ENCODE results near the gene EEFSEC. TPM values are rescaled to one million over a fixed set of nuclear protein-coding genes. Genes with fewer than 3 reads are reported as not detected.

EEFSEC gene
- total RNA-seq, 1 experiment from 2014 or later = 9.5 TPM

DNA sequence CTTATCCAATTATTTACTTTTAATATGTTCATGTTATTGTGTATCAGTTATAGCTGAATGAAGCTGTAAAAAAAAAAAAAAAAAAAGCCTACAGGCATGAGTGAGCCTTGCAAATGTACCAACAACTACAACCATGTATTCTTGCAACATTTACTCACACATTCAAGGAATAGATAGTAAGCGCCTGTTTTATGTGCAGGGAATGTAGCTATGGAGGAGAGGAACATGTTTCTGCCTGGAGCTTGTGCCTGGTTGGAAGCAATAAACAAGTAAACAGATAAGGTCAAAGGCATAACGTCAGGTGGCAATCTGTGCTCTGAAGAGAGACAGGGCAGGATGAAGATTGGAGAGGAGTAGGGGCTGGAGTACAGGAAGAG, 202.2 kb downstream of the EEFSEC start:
- Histone ChIP-seq H3K9me3 (ENCODE audit: control insufficient read depth, low read depth, low read length) (no peaks in the 10 kb centered on the region), H3K27ac (ENCODE audit: insufficient read length, low read depth, low read length) (no peak overlapping the region), H2BK5ac (ENCODE audit: insufficient read length, low read length) (no peak overlapping the region), H3K14ac (ENCODE audit: insufficient read depth, low read length) (no peak overlapping the region), H2BK15ac (ENCODE audit: low read depth, low read length) (no peak overlapping the region), H3K79me1 (ENCODE audit: insufficient read depth, low read depth, low read length, poor library complexity, severe bottlenecking) (no peaks in the 10 kb centered on the region), H3K56ac (ENCODE audit: insufficient read length, low read depth, low read length) (no peak overlapping the region), H4K20me1 (ENCODE audit: control insufficient read depth, insufficient read depth, insufficient read length) (no peaks in the 10 kb centered on the region), H2BK120ac (ENCODE audit: low read depth, low read length, poor library complexity, severe bottlenecking) (no peak overlapping the region), H3K23ac (ENCODE audit: insufficient read length, low read depth, low read length) (no peak overlapping the region), H3T11ph (ENCODE audit: low read length) (no peak overlapping the region), H3K4me1 (ENCODE audit: insufficient read depth, low read length) (no peaks in the 10 kb centered on the region), H3K27me3 (ENCODE audit: insufficient read depth, low read length) (no peaks in the 10 kb centered on the region), H3K4ac (ENCODE audit: low read depth, low read length) (no peak overlapping the region), H4K91ac (ENCODE audit: insufficient read length, low read depth, low read length) (no peak overlapping the region), H4K8ac (replicated peaks; ENCODE audit: insufficient read length, low read depth, low read length) (no peak overlapping the region), H4K5ac (ENCODE audit: insufficient read length, low read depth, low read length) (no peak overlapping the region), H3K79me2 (ENCODE audit: insufficient read depth, low read length) (no peaks in the 10 kb centered on the region), H3K9ac (ENCODE audit: extremely low read depth, insufficient read length, low read length) (no peak overlapping the region), H3K4me2 (ENCODE audit: insufficient read depth, insufficient read length, low read length) (no peak overlapping the region), H3K23me2 (ENCODE audit: insufficient read length, low read depth, low read length, poor library complexity, severe bottlenecking) (no peaks in the 10 kb centered on the region), H2BK12ac (ENCODE audit: insufficient read length, low read depth, low read length) (no peak overlapping the region), H3K18ac (ENCODE audit: insufficient read length, low read depth, low read length) (no peak overlapping the region), H2AK5ac (ENCODE audit: insufficient read length, low read length) (no peak overlapping the region), H2BK20ac (ENCODE audit: low read depth, low read length, poor library complexity, severe bottlenecking) (no peak overlapping the region), H2AFZ (ENCODE audit: low read length) (no peak overlapping the region)
- 0 out of 4 replicates have a peak, but pooled peaks cover 0 to under 1% of the 10 kb centered on the region in 2 experiments for H3K4me1 Mint-ChIP-seq
- H3K9me3 Mint-ChIP-seq = no peaks in the 10 kb centered on the region
- H3K27me3 Mint-ChIP-seq (ENCODE audit: low read depth) = no peaks in the 10 kb centered on the region
- no CpG with 5 or more reads among the region's 2 CpGs for WGBS (ENCODE audit: extremely low coverage, insufficient read length, low lambda C conversion rate)
- H3K27ac Mint-ChIP-seq = peak overlapping the region in 1 of 3 experiments; percentile 80; a peak in 1 of 7 replicates
- H3K36me3 Mint-ChIP-seq (ENCODE audit: insufficient read depth in 1 of 3, low read depth in 3 of 3) = peaks cover 0 to 8% (median 3%) of the 10 kb centered on the region in 3 experiments; a peak in 3 of 7 replicates
- no peak for DNase-seq
- H3K4me3 Mint-ChIP-seq = no peak overlapping the region
- TF ChIP-seq, protein P1, sequence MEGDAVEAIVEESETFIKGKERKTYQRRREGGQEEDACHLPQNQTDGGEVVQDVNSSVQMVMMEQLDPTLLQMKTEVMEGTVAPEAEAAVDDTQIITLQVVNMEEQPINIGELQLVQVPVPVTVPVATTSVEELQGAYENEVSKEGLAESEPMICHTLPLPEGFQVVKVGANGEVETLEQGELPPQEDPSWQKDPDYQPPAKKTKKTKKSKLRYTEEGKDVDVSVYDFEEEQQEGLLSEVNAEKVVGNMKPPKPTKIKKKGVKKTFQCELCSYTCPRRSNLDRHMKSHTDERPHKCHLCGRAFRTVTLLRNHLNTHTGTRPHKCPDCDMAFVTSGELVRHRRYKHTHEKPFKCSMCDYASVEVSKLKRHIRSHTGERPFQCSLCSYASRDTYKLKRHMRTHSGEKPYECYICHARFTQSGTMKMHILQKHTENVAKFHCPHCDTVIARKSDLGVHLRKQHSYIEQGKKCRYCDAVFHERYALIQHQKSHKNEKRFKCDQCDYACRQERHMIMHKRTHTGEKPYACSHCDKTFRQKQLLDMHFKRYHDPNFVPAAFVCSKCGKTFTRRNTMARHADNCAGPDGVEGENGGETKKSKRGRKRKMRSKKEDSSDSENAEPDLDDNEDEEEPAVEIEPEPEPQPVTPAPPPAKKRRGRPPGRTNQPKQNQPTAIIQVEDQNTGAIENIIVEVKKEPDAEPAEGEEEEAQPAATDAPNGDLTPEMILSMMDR (conservative IDR thresholded peaks at IDR 0.05) = no peak
